NCI-H524 (cell line): ENCODE measurements around the gene CSN3.

Experiments used
- DNase-seq, 2 experiments: peaks; one replicate each; lab custom pipeline; 2025; lab: John Stamatoyannopoulos, UW

The CSN3 gene

DNA sequence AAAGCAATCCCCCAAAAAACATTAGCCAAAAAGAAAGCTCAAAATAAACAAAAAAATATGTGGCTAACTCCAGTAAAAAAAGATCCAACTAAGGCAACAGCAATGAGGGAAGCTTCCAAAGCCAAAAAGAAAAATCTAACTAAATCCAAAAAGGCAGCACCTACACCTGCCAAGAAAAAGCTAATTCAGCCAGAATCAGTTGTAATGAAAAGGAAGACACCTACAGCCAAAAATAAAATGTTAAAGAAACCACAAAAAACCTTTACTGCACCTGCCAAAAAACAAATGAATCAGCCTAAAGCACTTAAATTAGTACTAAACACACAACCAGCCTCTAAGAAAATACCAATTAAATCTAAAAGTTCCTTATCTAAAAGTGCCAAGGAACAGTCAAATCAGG is 55.2 kb downstream of the CSN3 start:
- DNase-seq, result no peak

- no peak for DNase-seq
Measured at GRCh38 chr4:70298051-70298450, 55.7 kb downstream of the CSN3 start.

- no peak for DNase-seq
Measured at GRCh38 chr4:70299643-70300042, 57.2 kb downstream of the CSN3 start.

GRCh38 chr4:70300215-70300614 is 57.8 kb downstream of the CSN3 start:
- DNase-seq, result no peak
